ENCODE results near the gene MOV10L1. TPM values are rescaled to one million over a fixed set of nuclear protein-coding genes. Genes with fewer than 3 reads are reported as not detected.

MOV10L1 gene
- total and polyA plus RNA-seq, 12 donors: 0.16 to 0.42 (median 0.26) TPM; not detected in 8

GRCh38 chr22:50171965-50172421 lies 82.2 kb downstream of the MOV10L1 start:
- TF ChIP-seq, protein P1, sequence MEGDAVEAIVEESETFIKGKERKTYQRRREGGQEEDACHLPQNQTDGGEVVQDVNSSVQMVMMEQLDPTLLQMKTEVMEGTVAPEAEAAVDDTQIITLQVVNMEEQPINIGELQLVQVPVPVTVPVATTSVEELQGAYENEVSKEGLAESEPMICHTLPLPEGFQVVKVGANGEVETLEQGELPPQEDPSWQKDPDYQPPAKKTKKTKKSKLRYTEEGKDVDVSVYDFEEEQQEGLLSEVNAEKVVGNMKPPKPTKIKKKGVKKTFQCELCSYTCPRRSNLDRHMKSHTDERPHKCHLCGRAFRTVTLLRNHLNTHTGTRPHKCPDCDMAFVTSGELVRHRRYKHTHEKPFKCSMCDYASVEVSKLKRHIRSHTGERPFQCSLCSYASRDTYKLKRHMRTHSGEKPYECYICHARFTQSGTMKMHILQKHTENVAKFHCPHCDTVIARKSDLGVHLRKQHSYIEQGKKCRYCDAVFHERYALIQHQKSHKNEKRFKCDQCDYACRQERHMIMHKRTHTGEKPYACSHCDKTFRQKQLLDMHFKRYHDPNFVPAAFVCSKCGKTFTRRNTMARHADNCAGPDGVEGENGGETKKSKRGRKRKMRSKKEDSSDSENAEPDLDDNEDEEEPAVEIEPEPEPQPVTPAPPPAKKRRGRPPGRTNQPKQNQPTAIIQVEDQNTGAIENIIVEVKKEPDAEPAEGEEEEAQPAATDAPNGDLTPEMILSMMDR (IDR thresholded peaks at IDR 0.05): no peak
- no peak overlapping the region for H3K27ac ChIP-seq
- H3K27me3 ChIP-seq: peaks cover 5 to 64% (median 58%) of the 10 kb centered on the region in 7 donors
- intact Hi-C loops (cut with DNase I): no loop called here
- H3K36me3 ChIP-seq: no peaks in the 10 kb centered on the region
- ATAC-seq (no peak), DNase-seq (no peak)
- 69 to 75% methylated on average over 13 of the region's 13 CpGs for WGBS, 2 donors
- no peaks in the 10 kb centered on the region for H3K9me3 ChIP-seq
- peaks cover 0 to 13% (median 6%) of the 10 kb centered on the region in 9 donors for H3K4me1 ChIP-seq
- no peak overlapping the region for H3K4me3 ChIP-seq

DNA sequence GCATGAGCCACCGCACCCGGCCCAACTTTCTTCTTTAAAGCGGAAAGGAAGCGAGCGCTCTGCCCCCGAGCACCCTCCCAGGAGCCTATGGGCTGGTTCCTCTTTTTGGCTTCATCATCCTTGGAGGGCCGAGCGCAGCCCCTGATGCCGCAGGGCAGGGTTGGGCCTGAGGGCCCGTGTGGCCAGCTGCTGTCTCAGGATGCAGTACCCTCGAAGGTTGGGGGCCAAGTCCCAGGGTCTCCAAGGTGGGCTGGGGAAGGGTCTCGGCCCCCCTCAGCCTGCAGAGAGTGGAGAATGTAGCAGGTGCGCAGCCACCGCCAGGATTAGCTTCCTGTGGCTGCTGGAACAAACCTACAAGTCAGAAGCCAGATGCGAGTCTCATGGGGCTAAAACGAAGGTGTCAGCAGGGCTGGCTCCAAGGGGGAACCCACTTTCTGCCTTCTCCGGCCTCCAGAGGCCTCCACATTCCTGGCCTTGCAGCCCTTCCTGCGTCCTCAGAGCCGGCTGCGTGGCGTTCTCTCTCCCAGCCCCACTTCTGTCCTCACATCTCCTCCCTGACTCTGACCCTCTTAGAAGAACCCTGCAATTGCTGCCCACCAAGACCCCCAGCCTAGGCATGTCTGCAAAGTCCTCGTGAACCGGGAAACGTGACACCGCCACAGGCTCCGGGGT lies 83.6 kb downstream of the MOV10L1 start:
- no peak overlapping the region for H3K27ac ChIP-seq
- no peaks in the 10 kb centered on the region for H3K9me3 ChIP-seq
- 79 to 84% methylated on average over 26 of the region's 26 CpGs for WGBS, 2 donors
- no peak for DNase-seq
- peaks cover 5 to 79% (median 67%) of the 10 kb centered on the region in 7 donors for H3K27me3 ChIP-seq
- intact Hi-C loops (cut with DNase I): no loop called here
- no peaks in the 10 kb centered on the region for H3K36me3 ChIP-seq
- H3K4me3 ChIP-seq: no peak overlapping the region
- ATAC-seq: no peak
- peaks cover 0 to 15% (median 6%) of the 10 kb centered on the region in 9 donors for H3K4me1 ChIP-seq
- TF ChIP-seq, protein P1 (IDR thresholded peaks at IDR 0.05): no peak

DNA sequence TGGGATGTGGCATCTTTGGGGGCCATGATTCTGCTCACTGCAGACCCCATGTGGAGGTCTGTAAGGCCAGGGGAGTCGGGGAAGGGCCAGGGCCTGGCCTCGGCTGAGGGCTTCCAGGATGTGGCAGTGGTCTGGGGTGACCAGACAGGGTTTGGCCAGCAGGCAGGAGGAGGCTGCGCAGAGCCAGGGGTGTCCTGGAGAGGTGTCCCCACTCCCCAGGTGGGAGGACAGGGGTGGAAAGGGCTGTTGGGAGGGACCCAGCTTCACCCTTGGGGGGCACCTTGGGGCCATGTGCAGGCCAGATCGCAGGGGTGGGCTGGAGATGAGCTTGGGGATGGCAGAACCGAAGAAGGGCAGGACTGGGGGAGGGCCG lies 84.2 kb downstream of the MOV10L1 start:
- WGBS, 2 donors: 88 to 95% methylated on average over 6 of the region's 6 CpGs
- intact Hi-C loops (cut with DNase I): no loop called here

DNA sequence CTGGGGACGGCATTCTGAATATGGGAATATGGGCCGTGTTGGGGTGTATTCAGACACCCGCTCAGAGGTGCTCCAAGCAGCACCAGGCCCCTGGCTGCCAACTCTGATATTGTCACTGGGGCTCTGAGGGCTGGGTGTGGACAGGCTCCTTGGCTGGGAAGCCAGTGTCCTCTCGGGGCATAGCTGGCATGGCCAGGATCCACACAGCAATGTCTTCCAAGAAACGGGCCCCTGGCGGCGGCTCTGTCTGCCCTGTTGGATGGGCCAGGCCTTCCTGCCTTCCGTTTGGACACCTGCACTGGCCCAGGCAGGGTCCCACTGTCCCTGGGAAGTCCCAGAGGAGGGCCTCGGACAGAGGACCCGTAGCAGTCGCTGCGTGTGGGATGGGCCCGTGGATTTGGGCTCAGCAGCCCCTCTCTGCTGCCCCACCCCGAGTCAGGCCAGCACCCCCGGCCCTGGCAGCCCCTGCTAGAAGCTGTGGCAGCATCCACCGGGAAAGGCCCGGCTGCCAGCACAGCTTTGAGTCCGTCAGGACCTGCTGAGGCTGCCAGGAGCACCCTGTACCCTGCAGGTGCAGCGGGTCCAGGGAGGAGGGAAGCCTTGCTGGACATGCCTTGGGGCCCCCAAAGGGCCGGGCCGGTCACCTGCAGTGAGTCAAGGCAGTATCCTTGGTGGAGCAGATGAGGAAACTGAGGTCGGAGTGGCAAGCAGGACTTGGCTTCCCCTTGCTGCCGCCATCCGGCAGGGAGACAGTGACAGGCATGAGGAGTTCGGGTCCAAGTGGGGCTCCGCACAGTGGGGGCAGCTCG lies 84.8 kb downstream of the MOV10L1 start:
- no peaks in the 10 kb centered on the region for H3K36me3 ChIP-seq
- DNase-seq: no peak

More for the DNA sequence above, 84.2 kb downstream of the MOV10L1 start:
- H3K4me3 ChIP-seq: no peak overlapping the region
- H3K27me3 ChIP-seq: peaks cover 5 to 80% (median 70%) of the 10 kb centered on the region in 7 donors
- no peak overlapping the region for H3K27ac ChIP-seq
- no peaks in the 10 kb centered on the region for H3K9me3 ChIP-seq
- TF ChIP-seq, protein P1 (IDR thresholded peaks at IDR 0.05): no peak
- no peaks in the 10 kb centered on the region for H3K36me3 ChIP-seq
- peaks cover 0 to 15% (median 6%) of the 10 kb centered on the region in 9 donors for H3K4me1 ChIP-seq
- no peak for ATAC-seq
- DNase-seq: no peak

More for the DNA sequence above, 84.8 kb downstream of the MOV10L1 start:
- intact Hi-C loops (cut with DNase I): no loop called here
- H3K9me3 ChIP-seq: no peaks in the 10 kb centered on the region
- H3K4me3 ChIP-seq: no peak overlapping the region
- H3K27ac ChIP-seq: no peak overlapping the region
- peak in 3 of 8 donors; percentile 23 to 31 (median 30) for ATAC-seq
- 83 to 87% methylated on average over 27 of the region's 27 CpGs for WGBS, 2 donors
- TF ChIP-seq, protein P1 (IDR thresholded peaks at IDR 0.05): no peak
- H3K4me1 ChIP-seq: peaks cover 0 to 11% (median 6%) of the 10 kb centered on the region in 9 donors
- peaks cover 5 to 80% (median 68%) of the 10 kb centered on the region in 7 donors for H3K27me3 ChIP-seq

All from heart right ventricle (tissue), 16 donors.